ENCODE data around the gene CXCR4. TPM values are rescaled to one million over a fixed set of nuclear protein-coding genes. Genes with fewer than 3 reads are reported as not detected.

CXCR4 gene
- total RNA-seq, 1 experiment from 2014 or later: 1.3 TPM

- H3K27ac Mint-ChIP-seq: no peak overlapping the region
- DNase-seq (ENCODE audit: low spot score) (no peak), ATAC-seq (no peak)
- H3K4me3 Mint-ChIP-seq: no peak overlapping the region
- TF ChIP-seq ZNF138 (CRISPR knock-in tag; conservative IDR thresholded peaks at IDR 0.05) (no peak), AR (CRISPR knock-in tag; IDR thresholded peaks at IDR 0.05) (no peak), RORB (CRISPR knock-in tag; IDR thresholded peaks at IDR 0.05) (no peak), AFF4 (CRISPR knock-in tag; IDR thresholded peaks at IDR 0.05; ENCODE audit: borderline replicate concordance) (no peak), SMAD4 (CRISPR knock-in tag; IDR thresholded peaks at IDR 0.05) (no peak), GTF2I (CRISPR knock-in tag; conservative IDR thresholded peaks at IDR 0.05) (no peak), ATF3 (CRISPR knock-in tag; conservative IDR thresholded peaks at IDR 0.05) (no peak), FOXP1 (CRISPR knock-in tag; IDR thresholded peaks at IDR 0.05; ENCODE audit: borderline replicate concordance) (no peak), ETV6 (CRISPR knock-in tag; IDR thresholded peaks at IDR 0.05) (no peak), CTCF (IDR thresholded peaks at IDR 0.05) (no peak), ARID4B (CRISPR knock-in tag; IDR thresholded peaks at IDR 0.05; ENCODE audit: borderline replicate concordance) (no peak), IRF2 (CRISPR knock-in tag; IDR thresholded peaks at IDR 0.05; ENCODE audit: borderline replicate concordance, low read depth) (no peak), MLX (CRISPR knock-in tag; IDR thresholded peaks at IDR 0.05) (no peak), ZNF281 (CRISPR knock-in tag; IDR thresholded peaks at IDR 0.05) (no peak), HMGA2 (CRISPR knock-in tag; IDR thresholded peaks at IDR 0.05) (no peak), ZMAT4 (CRISPR knock-in tag; IDR thresholded peaks at IDR 0.05) (no peak), ZNF416 (CRISPR knock-in tag; IDR thresholded peaks at IDR 0.05) (no peak), EMX1 (CRISPR knock-in tag; IDR thresholded peaks at IDR 0.05) (no peak)
- H3K9me3 Mint-ChIP-seq: no peaks in the 10 kb centered on the region
- POLR2A ChIA-PET: interaction anchor here (0.9 kb wide), 1 partner anchor 11 kb away, joined by 4 read pairs; the partner anchor contains the start of gene CXCR4
- no peaks in the 10 kb centered on the region for H3K27me3 Mint-ChIP-seq (ENCODE audit: low read depth)
- CTCF ChIA-PET: interaction anchor here (0.7 kb wide), 1 partner anchor 332 kb away, joined by 3 read pairs; no protein-coding TSS in a partner anchor
- H3K4me1 Mint-ChIP-seq: peaks cover 29% of the 10 kb centered on the region
- H3K36me3 Mint-ChIP-seq: no peaks in the 10 kb centered on the region
Measured at GRCh38 chr2:136130045-136130444, 12.1 kb upstream of the CXCR4 start.

Measured in WTC11 (cell line).